ENCODE results near the gene BTN2A1. TPM values are rescaled to one million over a fixed set of nuclear protein-coding genes. Genes with fewer than 3 reads are reported as not detected.

The BTN2A1 gene
- total and polyA plus RNA-seq, 10 of the 15 experiments (the other 5 are each of a cell fraction or from before 2014, with no cell fraction given): 8.2 to 28.0 (median 15.8) TPM

DNA sequence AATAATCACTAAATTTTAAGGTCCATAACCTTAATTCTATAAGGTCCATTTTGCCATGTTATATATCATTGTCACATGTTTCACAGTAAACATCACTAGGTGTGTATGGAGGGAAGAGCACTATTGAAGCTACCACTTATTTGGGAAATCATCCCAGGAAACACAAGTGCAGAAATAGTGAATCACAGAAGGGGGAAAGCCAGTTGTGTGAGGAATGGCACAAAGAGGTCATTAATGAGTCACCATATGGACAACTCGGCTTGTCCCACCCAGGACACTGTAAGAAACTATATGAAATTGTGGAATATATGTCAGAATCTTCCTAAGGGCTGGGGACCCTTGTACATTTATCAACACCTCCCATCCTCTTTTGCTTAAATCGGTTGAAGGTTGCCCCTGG lies 42.0 kb upstream of the BTN2A1 start (continued):
- TF ChIP-seq, protein P1, sequence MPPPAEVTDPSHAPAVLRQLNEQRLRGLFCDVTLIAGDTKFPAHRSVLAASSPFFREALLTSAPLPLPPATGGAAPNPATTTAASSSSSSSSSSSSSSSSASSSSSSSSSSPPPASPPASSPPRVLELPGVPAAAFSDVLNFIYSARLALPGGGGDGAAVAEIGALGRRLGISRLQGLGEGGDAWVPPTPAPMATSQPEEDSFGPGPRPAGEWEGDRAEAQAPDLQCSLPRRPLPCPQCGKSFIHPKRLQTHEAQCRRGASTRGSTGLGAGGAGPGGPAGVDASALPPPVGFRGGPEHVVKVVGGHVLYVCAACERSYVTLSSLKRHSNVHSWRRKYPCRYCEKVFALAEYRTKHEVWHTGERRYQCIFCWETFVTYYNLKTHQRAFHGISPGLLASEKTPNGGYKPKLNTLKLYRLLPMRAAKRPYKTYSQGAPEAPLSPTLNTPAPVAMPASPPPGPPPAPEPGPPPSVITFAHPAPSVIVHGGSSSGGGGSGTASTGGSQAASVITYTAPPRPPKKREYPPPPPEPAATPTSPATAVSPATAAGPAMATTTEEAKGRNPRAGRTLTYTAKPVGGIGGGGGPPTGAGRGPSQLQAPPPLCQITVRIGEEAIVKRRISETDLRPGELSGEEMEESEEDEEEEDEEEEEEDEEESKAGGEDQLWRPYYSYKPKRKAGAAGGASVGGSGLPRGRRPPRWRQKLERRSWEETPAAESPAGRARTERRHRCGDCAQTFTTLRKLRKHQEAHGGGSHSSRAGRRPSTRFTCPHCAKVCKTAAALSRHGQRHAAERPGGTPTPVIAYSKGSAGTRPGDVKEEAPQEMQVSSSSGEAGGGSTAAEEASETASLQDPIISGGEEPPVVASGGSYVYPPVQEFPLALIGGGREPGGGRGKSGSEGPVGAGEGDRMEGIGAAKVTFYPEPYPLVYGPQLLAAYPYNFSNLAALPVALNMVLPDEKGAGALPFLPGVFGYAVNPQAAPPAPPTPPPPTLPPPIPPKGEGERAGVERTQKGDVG (CRISPR knock-in tag; IDR thresholded peaks at IDR 0.05): no peak
- TF ChIP-seq SREBF2 (IDR thresholded peaks at IDR 0.05; ENCODE audit: low read length) (no peak), CBX3 (IDR thresholded peaks at IDR 0.05; ENCODE audit: borderline replicate concordance, low read depth) (no peak), HDGF (IDR thresholded peaks at IDR 0.05) (no peak)

DNA sequence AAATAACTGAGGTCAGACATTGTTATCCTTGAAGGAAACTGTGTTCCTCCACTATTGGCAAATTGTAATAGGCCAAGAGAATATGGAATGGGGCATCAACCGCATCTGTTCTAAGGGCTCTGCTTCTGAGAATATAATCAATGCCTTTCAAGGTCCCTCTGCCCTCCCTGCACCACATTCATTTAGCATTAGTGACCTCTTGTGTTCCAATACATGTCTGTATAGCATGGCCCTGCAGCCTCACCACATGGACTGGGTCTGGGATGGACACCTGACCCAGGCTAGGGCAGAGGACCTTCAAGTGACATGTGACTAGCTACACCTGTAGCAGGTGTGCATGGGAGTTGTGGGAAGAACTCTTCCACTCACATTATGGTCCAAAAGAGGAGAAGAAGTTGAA lies 41.5 kb upstream of the BTN2A1 start:
- Histone ChIP-seq H3K79me2 (ENCODE audit: control insufficient read depth, insufficient read depth, low read length) (no peaks in the 10 kb centered on the region), H3K9me3 (replicated peaks; ENCODE audit: control insufficient read depth, insufficient read depth, low read length) (peaks cover 14% of the 10 kb centered on the region; the same call in 2 of the 3 replicates), H3K4me3 (no peak overlapping the region), H3K27me3 (replicated peaks in 1 of 2; ENCODE audit: control insufficient read depth in 2 of 2, insufficient read depth in 2 of 2, low read length in 1 of 2) (no peaks in the 10 kb centered on the region), H2AFZ (ENCODE audit: control insufficient read depth, low read depth, low read length) (no peak overlapping the region), H4K20me1 (ENCODE audit: control insufficient read depth, insufficient read depth) (no peaks in the 10 kb centered on the region), H3K4me1 (ENCODE audit: control insufficient read depth, insufficient read depth, low read length) (peaks cover 9% of the 10 kb centered on the region), H3K27ac (ENCODE audit: control insufficient read depth, insufficient read depth) (no peak overlapping the region), H3K4me2 (ENCODE audit: control insufficient read depth, insufficient read depth) (no peak overlapping the region), H3K9ac (ENCODE audit: control insufficient read depth, insufficient read depth, low read length) (no peak overlapping the region), H3K36me3 (ENCODE audit: control insufficient read depth in 2 of 2, insufficient read depth in 2 of 2, low read length in 1 of 2) (peaks cover 0 to 6% of the 10 kb centered on the region in 2 experiments; a peak in 1 of 4 replicates)
- no peak for FAIRE-seq
- DNase-seq (ENCODE audit: low read depth, low spot score): no peak
- ChIA-PET CTCF (no interaction called here), POLR2A (interaction anchor here (0.6 to 0.9 kb wide), 2 partner anchors 8 to 73 kb away, joined by 3 read pairs; no protein-coding TSS in a partner anchor), RAD21 (ENCODE audit: unreplicated experiment) (no interaction called here), SMC1A (ENCODE audit: uncharacterized antibody, unreplicated experiment) (no interaction called here)
- intact Hi-C loops (cut with micrococcal nuclease; ENCODE audit: unreplicated experiment) (no loop called here), in situ Hi-C loops (cut with MboI) (no loop called here)
- TF ChIP-seq SP1 (IDR thresholded peaks at IDR 0.05; ENCODE audit: low read depth, low read length) (no peak), EZH2 (IDR thresholded peaks at IDR 0.05; ENCODE audit: borderline replicate concordance, control insufficient read depth, low read depth, low read length) (no peak), RBBP5 (conservative IDR thresholded peaks at IDR 0.05) (no peak), CREB1 (IDR thresholded peaks at IDR 0.05; ENCODE audit: low read depth) (no peak), RFX5 (IDR thresholded peaks at IDR 0.05; ENCODE audit: low read depth, low read length) (no peak), ZBED1 (IDR thresholded peaks at IDR 0.05; ENCODE audit: borderline replicate concordance) (no peak), LARP7 (IDR thresholded peaks at IDR 0.05) (no peak), NR2F1 (conservative IDR thresholded peaks at IDR 0.05) (no peak), EED (IDR thresholded peaks at IDR 0.05; ENCODE audit: low read depth) (no peak), TCF7 (IDR thresholded peaks at IDR 0.05; ENCODE audit: borderline replicate concordance) (no peak)
- no TSS peak for BruUV-seq (replicated peaks)
- no peak for ATAC-seq
- WGBS (ENCODE audit: insufficient coverage, insufficient replicate concordance, low lambda C conversion rate, missing lambda C conversion rate): 67% methylated on average over 1 of the region's 1 CpG

Measured in GM12878 (cell line).